T-helper 1 cell treated with Interleukin-12 subunit alpha and Interleukin-12 subunit beta and Interleukin-4 antibody, amounts not matched to agents 30 μg/mL and 1 μg/mL, for 36 hours (primary cell): Measurements from ENCODE around the gene APOBEC3A.

Source experiments
- H3K27ac Mint-ChIP-seq: one replicate; pipeline ENCODE4 v1.8.0; 2021; ENCODE audit warnings: mild to moderate bottlenecking, mixed read lengths
- H3K27me3 Mint-ChIP-seq: one replicate; pipeline ENCODE4 v1.8.0; 2021; ENCODE audit warnings: low read depth, mixed read lengths
- H3K36me3 Mint-ChIP-seq: one replicate; pipeline ENCODE4 v1.8.0; 2021; ENCODE audit warnings: low read depth, mixed read lengths
- H3K4me1 Mint-ChIP-seq: one replicate; pipeline ENCODE4 v1.8.0; 2021; ENCODE audit warnings: low read depth, mixed read lengths
- H3K4me3 Mint-ChIP-seq: one replicate; pipeline ENCODE4 v1.8.0; 2021; ENCODE audit warnings: mild to moderate bottlenecking, moderate library complexity, mixed read lengths
- H3K9me3 Mint-ChIP-seq: one replicate; pipeline ENCODE4 v1.8.0; 2021; ENCODE audit warnings: mixed read lengths

Gene APOBEC3A

DNA sequence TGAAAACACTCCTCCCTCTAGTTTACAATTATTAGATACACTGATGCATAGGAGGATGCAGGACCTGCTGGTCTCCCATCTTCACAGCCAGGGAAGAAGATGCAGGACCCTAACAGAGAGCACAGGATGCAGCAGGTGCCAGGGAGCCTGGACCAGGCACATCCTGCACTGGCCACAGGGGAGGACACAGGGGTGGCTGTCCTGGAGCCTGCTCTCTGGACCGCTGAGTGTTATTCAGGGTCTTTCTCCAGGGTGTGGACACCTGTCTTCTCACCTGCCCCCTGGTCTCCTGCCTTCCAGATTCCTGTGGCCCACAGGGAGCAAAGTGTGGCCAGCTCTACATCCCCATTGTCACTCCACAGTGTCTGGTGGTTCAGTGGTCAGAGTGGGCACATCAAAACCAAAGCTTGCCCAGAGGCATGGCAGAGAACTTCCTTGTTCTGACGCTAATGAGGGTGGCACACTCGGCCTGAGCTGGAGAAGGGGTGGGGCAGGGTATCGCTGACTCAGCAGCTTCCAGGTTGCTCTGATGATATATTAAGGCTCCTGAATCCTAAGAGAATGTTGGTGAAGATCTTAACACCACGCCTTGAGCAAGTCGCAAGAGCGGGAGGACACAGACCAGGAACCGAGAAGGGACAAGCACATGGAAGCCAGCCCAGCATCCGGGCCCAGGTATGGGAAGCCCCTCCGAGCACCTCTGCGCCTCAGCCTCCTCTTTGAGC, at the start of gene APOBEC3A:
TSS of gene APOBEC3A (plus strand) at position 564 of the 725 bp plus-strand sequence. CDS start at position 647, 83 bp downstream.
- H3K4me1 Mint-ChIP-seq: peaks cover 49% of the 10 kb centered on the region
- H3K36me3 Mint-ChIP-seq: no peaks in the 10 kb centered on the region
- H3K27ac Mint-ChIP-seq: peak within 1 kb of the TSS; percentile 82

DNA sequence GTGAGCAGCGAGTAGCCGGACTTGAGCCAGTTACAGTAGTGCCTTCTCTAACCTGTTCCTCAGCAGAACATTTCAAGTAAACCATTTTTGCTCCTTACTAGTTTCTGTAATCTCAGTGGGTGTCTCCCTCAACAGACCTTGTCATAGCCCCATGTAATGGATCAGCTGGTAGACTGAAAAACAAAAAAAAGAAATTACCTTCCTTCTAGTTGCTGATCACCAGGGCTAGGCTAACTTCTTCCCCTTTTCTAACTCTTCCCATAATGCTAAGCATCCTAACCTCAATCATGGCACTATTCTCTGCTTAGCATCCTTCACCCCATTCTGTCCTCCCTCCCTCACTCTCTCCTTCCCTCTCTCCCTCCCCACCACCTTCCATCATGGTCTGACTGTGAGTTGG, 49.6 kb upstream of the APOBEC3A start:
- Mint-ChIP-seq H3K4me1 (no peaks in the 10 kb centered on the region), H3K4me3 (no peak overlapping the region), H3K27me3 (peaks cover 46% of the 10 kb centered on the region), H3K27ac (no peak overlapping the region), H3K9me3 (peaks cover 13% of the 10 kb centered on the region), H3K36me3 (peaks cover 2% of the 10 kb centered on the region)

More for the DNA sequence above, at the start of gene APOBEC3A:
- Mint-ChIP-seq H3K9me3 (no peaks in the 10 kb centered on the region), H3K4me3 (no peak within 1 kb of the TSS), H3K27me3 (peaks cover 4% of the 10 kb centered on the region)

DNA sequence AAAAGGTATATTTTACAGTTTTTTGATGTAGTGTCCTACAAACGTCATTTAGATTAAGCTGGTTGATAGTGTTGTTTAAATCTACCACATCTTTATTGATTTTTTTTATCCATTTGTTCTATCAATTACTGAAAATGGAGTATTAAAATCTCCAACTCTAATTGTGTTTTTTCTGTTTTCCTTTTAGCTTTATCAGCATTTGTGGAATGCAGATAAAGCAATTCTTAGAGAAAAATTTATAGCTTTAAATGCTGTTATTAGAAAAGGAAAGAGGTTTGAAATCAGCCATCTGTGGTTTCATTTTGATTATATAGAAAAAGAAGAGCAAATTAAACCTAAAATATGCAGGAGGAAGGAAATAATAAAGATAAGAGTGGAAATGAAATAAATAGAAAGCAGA, 46.0 kb upstream of the APOBEC3A start:
- Mint-ChIP-seq H3K27me3 (peaks cover 50% of the 10 kb centered on the region), H3K36me3 (no peaks in the 10 kb centered on the region), H3K9me3 (no peaks in the 10 kb centered on the region), H3K4me3 (no peak overlapping the region), H3K4me1 (no peaks in the 10 kb centered on the region), H3K27ac (no peak overlapping the region)

DNA sequence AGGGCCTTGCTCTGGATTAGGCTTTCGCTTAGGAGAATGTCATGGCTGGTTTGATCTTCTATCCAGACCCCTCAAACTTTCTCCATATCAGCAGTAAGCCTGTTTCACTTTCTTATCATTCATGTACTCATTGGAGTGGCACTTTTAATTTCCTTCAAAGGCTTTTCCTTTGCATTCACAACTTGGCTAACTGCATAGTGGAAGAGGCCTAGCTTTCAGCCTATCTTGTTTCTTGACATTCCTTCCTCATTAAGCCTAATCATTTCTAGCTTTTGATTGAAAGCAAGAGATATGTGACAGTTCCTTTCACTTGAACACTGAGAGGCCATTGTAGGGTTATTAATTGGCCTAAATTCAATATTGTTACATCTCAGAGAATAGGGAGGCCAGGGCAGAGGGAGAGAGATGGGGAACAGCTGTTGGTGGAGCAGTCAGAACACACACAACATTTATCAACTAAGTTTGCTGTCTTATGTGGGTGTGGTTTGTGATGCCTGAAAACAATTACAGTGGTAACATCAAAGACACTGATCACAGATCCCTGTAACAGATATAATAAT, 37.7 kb upstream of the APOBEC3A start:
- Mint-ChIP-seq H3K36me3 (no peaks in the 10 kb centered on the region), H3K9me3 (no peaks in the 10 kb centered on the region), H3K27ac (no peak overlapping the region), H3K4me1 (no peaks in the 10 kb centered on the region), H3K27me3 (peaks cover 42% of the 10 kb centered on the region), H3K4me3 (no peak overlapping the region)

DNA sequence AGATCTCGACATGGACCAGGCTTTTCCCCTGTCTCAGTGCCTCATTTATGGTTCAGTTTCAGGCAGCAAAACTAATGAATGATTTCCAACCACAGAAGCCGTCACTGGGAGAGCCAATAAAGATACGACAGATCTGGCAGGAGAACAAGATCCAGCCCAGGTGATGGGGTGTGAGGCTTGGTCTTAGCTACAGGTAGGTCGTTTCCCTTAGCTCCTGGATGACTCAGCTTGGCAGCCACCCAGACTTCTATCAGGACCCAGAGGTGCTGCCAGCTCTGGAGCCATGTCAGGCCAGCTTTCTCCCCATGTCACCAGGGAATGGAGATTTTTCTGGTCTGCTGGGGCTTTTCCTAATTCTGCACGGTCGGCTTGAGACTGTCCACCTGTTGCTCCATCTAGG, 36.3 kb upstream of the APOBEC3A start:
- Mint-ChIP-seq H3K9me3 (no peaks in the 10 kb centered on the region), H3K36me3 (no peaks in the 10 kb centered on the region), H3K27ac (no peak overlapping the region), H3K27me3 (peaks cover 45% of the 10 kb centered on the region), H3K4me1 (no peaks in the 10 kb centered on the region), H3K4me3 (no peak overlapping the region)

DNA sequence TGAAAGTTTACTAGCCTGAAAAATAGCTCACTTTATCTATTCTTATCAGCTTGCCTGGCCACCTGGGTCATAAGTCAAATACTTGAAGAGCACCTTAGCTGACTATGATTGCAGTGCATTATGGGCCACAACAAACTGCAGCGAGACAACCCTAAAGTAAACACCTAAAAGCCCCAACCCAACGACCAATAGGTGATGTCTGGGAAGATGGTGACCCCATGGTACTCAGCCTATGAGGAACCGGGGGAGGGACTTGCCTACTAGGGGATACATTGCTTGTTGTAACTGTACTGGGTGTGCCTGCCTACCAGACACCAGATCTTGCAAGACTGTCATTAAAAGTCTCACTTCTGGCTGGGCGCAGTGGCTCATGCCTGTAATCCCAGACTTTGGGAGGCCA, 35.6 kb upstream of the APOBEC3A start:
- H3K36me3 Mint-ChIP-seq: no peaks in the 10 kb centered on the region

GRCh38 chr22:38923463-38924346, 33.7 kb upstream of the APOBEC3A start:
- Mint-ChIP-seq H3K4me3 (no peak overlapping the region), H3K9me3 (no peaks in the 10 kb centered on the region)

More for the DNA sequence above, 35.6 kb upstream of the APOBEC3A start:
- peaks cover 45% of the 10 kb centered on the region for H3K27me3 Mint-ChIP-seq
- H3K4me3 Mint-ChIP-seq: no peak overlapping the region
- no peak overlapping the region for H3K27ac Mint-ChIP-seq
- H3K9me3 Mint-ChIP-seq: no peaks in the 10 kb centered on the region
- no peaks in the 10 kb centered on the region for H3K4me1 Mint-ChIP-seq

DNA sequence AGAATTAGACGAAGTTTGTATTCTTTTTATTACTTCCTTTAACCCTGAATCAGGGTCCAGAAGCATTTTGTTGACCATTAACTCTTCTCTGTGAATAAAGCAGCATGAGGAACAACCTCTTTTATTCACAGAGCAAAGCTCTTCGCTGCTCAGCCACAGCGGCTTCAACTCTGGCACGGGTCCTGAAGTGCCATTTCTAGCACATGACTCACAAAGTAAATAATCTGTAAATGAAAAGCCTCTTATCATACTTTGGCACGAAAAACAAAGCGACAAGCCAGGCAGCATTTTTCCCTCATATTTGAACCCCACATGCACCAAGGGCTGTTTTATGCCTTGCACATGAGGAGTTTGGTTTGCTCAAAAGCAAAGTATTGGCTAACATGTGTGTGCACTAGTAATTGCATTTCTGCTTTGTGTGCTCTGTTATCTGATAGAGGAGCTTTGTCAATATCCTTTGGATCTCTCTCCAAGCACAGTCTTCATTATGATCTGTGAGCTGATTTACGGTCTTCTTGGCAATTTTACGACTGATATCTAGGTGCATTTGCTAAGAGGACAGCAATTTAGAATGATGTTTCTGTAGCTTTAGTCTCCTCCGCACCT, 33.0 kb upstream of the APOBEC3A start:
- Mint-ChIP-seq H3K4me1 (peaks cover 3% of the 10 kb centered on the region), H3K27ac (no peak overlapping the region), H3K36me3 (no peaks in the 10 kb centered on the region), H3K27me3 (peaks cover 39% of the 10 kb centered on the region), H3K4me3 (no peak overlapping the region), H3K9me3 (no peaks in the 10 kb centered on the region)

More at GRCh38 chr22:38923463-38924346, 33.7 kb upstream of the APOBEC3A start:
- no peaks in the 10 kb centered on the region for H3K36me3 Mint-ChIP-seq
- H3K27ac Mint-ChIP-seq: no peak overlapping the region
- H3K27me3 Mint-ChIP-seq: peaks cover 44% of the 10 kb centered on the region
- peaks cover 3% of the 10 kb centered on the region for H3K4me1 Mint-ChIP-seq

GRCh38 chr22:38925571-38926041, 31.8 kb upstream of the APOBEC3A start:
- no peaks in the 10 kb centered on the region for H3K36me3 Mint-ChIP-seq
- H3K4me3 Mint-ChIP-seq: no peak overlapping the region
- H3K9me3 Mint-ChIP-seq: no peaks in the 10 kb centered on the region
- H3K27ac Mint-ChIP-seq: no peak overlapping the region
- peaks cover 42% of the 10 kb centered on the region for H3K27me3 Mint-ChIP-seq
- H3K4me1 Mint-ChIP-seq: peaks cover 3% of the 10 kb centered on the region

DNA sequence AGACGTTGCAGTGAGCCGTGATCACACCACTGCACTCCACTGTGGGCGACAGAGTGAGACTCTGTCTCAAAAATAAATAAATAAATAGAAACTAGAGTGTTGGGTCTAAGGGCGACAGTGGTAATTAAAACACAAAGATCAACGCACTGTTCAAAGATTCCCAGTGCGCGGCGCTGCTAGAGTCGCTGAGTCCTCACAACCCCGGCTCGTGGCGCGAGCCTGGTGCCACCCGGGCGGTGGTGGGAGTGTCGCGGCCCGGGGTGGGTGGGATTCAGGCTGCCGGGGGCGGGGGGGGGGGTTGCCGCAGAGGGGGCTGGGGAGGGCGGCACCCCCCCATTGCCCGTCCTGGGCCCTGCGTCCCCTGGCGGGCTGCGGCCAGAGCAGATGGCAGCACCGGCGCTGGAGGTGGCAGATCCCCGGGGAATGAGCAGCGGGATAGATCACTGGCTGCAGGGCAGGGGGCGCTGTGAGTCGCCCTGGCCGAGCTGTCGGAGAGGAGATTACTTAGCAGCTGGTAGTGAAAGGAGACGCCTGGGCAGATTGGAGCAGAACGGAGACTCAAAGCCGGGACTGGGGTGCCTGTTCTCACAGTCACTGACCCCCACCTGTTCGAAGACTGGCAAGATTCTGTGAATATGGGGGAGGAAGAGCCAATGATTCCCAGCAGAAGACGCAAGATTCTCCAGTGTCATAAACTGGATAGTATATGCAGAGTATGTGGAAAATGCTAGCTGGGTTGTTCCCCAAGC, 30.2 kb upstream of the APOBEC3A start:
- Mint-ChIP-seq H3K27me3 (peaks cover 44% of the 10 kb centered on the region), H3K36me3 (no peaks in the 10 kb centered on the region), H3K4me3 (peak overlapping the region; percentile 27), H3K9me3 (no peaks in the 10 kb centered on the region), H3K4me1 (peaks cover 3% of the 10 kb centered on the region), H3K27ac (no peak overlapping the region)

GRCh38 chr22:38930512-38930911, 26.9 kb upstream of the APOBEC3A start:
- Mint-ChIP-seq H3K27me3 (peaks cover 44% of the 10 kb centered on the region), H3K27ac (no peak overlapping the region), H3K4me1 (peaks cover 3% of the 10 kb centered on the region), H3K36me3 (no peaks in the 10 kb centered on the region), H3K4me3 (no peak overlapping the region), H3K9me3 (no peaks in the 10 kb centered on the region)

GRCh38 chr22:38935023-38935422, 22.4 kb upstream of the APOBEC3A start:
- Mint-ChIP-seq H3K27ac (no peak overlapping the region), H3K4me3 (no peak overlapping the region), H3K27me3 (peaks cover 51% of the 10 kb centered on the region), H3K36me3 (no peaks in the 10 kb centered on the region), H3K9me3 (no peaks in the 10 kb centered on the region), H3K4me1 (no peaks in the 10 kb centered on the region)

DNA sequence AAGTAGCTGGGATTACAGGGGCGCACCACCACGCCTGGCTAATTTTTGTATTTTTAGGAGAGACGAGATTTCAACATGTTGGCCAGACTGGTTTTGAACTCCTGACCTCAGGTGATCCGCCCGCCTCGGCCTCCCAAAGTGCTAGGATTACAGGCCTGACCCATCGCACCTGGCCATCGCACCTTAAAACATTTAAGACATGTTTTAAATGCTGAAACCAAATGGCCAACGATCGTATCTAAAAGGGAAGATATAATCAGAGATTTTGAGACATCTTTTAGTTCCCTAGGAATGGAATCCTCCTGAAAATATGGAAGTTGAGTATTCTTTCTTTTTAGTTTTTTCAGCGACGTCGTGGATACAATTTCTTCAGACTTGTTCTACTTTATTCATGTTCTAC, 21.8 kb upstream of the APOBEC3A start:
- Mint-ChIP-seq H3K27me3 (peaks cover 50% of the 10 kb centered on the region), H3K4me3 (no peak overlapping the region), H3K4me1 (peaks cover 1% of the 10 kb centered on the region), H3K9me3 (no peaks in the 10 kb centered on the region), H3K36me3 (no peaks in the 10 kb centered on the region), H3K27ac (no peak overlapping the region)

GRCh38 chr22:38936562-38936961, 20.8 kb upstream of the APOBEC3A start:
- Mint-ChIP-seq H3K36me3 (no peaks in the 10 kb centered on the region), H3K4me1 (peaks cover 9% of the 10 kb centered on the region), H3K27ac (no peak overlapping the region), H3K27me3 (peaks cover 50% of the 10 kb centered on the region), H3K4me3 (no peak overlapping the region), H3K9me3 (no peaks in the 10 kb centered on the region)
